GM04503 (cell line): Measurements from ENCODE around the gene RAB35.

ENCODE experiments used
- DNase-seq: peaks from one replicate; pipeline ENCODE4 v3.0.0-alpha.2; 2012; ENCODE audit warnings: low read depth

Gene RAB35

GRCh38 chr12:120116441-120116791 lies at the start of gene RAB35:
RAB35 (minus strand) TSS chr12:120116753; CDS start chr12:120116650, 103 bp downstream.
- no peak for DNase-seq

GRCh38 chr12:120164293-120164692 lies 47.7 kb upstream of the RAB35 start:
- DNase-seq: no peak

GRCh38 chr12:120162763-120163162 lies 46.2 kb upstream of the RAB35 start:
- no peak for DNase-seq

- no peak for DNase-seq
These were observed 45.3 kb upstream of the RAB35 start for GRCh38 chr12:120161852-120162251.

GRCh38 chr12:120159509-120160237 lies 43.1 kb upstream of the RAB35 start:
- DNase-seq: no peak

GRCh38 chr12:120158351-120158750 lies 41.8 kb upstream of the RAB35 start:
- no peak for DNase-seq

- no peak for DNase-seq
These were observed 41.1 kb upstream of the RAB35 start for GRCh38 chr12:120157678-120158077.

GRCh38 chr12:120156315-120157259 lies 40.0 kb upstream of the RAB35 start:
- no peak for DNase-seq

GRCh38 chr12:120155072-120155471 lies 38.5 kb upstream of the RAB35 start:
- DNase-seq: no peak

GRCh38 chr12:120150919-120151525 lies 34.5 kb upstream of the RAB35 start:
- DNase-seq: no peak

- no peak for DNase-seq
These were observed 31.5 kb upstream of the RAB35 start for GRCh38 chr12:120148011-120148410.

- DNase-seq: no peak
These were observed 28.6 kb upstream of the RAB35 start for GRCh38 chr12:120145164-120145563.

GRCh38 chr12:120144215-120144614 lies 27.7 kb upstream of the RAB35 start:
- no peak for DNase-seq

- no peak for DNase-seq
These were observed 25.8 kb upstream of the RAB35 start for GRCh38 chr12:120142231-120142877.

- DNase-seq: no peak
These were observed 24.8 kb upstream of the RAB35 start for GRCh38 chr12:120141336-120141735.

GRCh38 chr12:120140603-120141002 lies 24.1 kb upstream of the RAB35 start:
- DNase-seq: no peak

GRCh38 chr12:120139958-120140357 lies 23.4 kb upstream of the RAB35 start:
- DNase-seq: no peak

GRCh38 chr12:120138366-120138765 lies 21.8 kb upstream of the RAB35 start:
- DNase-seq: no peak

- DNase-seq: no peak
These were observed 21.3 kb upstream of the RAB35 start for GRCh38 chr12:120137833-120138232.

GRCh38 chr12:120136093-120136770 lies 19.7 kb upstream of the RAB35 start:
- no peak for DNase-seq

GRCh38 chr12:120134307-120134980 lies 17.9 kb upstream of the RAB35 start:
- DNase-seq: no peak
